ENCODE measurements around the gene RPA1.

DNA sequence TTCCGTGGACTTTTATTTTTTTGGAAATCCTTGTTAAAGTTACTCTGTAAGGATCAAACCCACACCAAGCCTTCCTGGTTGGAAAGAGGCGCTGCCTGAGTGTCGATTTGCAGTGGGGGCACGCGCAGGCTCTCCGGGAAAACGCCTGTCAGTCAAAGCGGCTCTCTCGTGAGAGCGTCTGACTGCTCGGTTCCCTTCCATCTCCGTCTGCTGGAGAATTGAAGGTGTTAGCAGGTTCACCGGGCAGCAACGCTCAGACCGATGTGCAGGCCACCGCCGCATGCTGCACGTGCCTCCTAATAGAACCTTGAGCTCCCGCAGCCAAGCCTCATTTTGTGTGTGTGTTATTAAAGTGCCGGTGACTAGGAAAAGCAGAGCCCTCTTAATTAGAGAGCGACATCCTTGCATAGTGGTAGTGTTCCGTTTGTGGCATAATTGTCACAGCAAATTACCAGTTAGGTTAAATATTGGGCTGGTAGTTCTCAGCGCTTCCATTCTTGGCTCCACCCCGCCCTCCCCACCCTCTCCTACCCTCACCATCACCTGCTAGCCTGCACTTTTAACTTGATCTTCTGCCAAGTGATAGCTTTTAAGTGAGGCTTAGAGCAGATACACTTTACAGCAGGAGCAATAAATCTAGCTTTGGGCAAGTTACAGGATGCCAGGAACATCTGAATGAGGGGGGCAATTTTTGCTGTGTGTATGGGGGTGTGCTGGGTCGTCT lies 75.5 kb downstream of the RPA1 start:
- TF ChIP-seq, protein P1, sequence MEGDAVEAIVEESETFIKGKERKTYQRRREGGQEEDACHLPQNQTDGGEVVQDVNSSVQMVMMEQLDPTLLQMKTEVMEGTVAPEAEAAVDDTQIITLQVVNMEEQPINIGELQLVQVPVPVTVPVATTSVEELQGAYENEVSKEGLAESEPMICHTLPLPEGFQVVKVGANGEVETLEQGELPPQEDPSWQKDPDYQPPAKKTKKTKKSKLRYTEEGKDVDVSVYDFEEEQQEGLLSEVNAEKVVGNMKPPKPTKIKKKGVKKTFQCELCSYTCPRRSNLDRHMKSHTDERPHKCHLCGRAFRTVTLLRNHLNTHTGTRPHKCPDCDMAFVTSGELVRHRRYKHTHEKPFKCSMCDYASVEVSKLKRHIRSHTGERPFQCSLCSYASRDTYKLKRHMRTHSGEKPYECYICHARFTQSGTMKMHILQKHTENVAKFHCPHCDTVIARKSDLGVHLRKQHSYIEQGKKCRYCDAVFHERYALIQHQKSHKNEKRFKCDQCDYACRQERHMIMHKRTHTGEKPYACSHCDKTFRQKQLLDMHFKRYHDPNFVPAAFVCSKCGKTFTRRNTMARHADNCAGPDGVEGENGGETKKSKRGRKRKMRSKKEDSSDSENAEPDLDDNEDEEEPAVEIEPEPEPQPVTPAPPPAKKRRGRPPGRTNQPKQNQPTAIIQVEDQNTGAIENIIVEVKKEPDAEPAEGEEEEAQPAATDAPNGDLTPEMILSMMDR (conservative IDR thresholded peaks at IDR 0.05) = no peak
- TF ChIP-seq ZFX (IDR thresholded peaks at IDR 0.05) = no peak

All from C4-2B (cell line).